Retina (tissue), 1 donor: ENCODE data around the gene SLC24A4.
"Not testable (repeated sequence)": the region's sequence is repeated elsewhere in the genome, so short reads cannot be mapped to it uniquely, and the experiment has no call there.

Experiments used
- DNase-seq: peaks from one replicate; pipeline ENCODE4 v3.0.0-alpha.2; 2016

SLC24A4 gene

GRCh38 chr14:92373336-92373735, 50.4 kb downstream of the SLC24A4 start:
- no peak for DNase-seq

GRCh38 chr14:92380131-92380530, 57.2 kb downstream of the SLC24A4 start:
- no peak for DNase-seq

GRCh38 chr14:92380582-92380981, 57.6 kb downstream of the SLC24A4 start:
- no peak for DNase-seq

GRCh38 chr14:92382677-92383076, 59.7 kb downstream of the SLC24A4 start:
- DNase-seq = no peak

- DNase-seq = peak; percentile 39
Observed at GRCh38 chr14:92383805-92384204, 60.8 kb downstream of the SLC24A4 start.

- no peak for DNase-seq
Observed at GRCh38 chr14:92384461-92385133, 61.6 kb downstream of the SLC24A4 start.

GRCh38 chr14:92385561-92385960, 62.6 kb downstream of the SLC24A4 start:
- DNase-seq = no peak

- DNase-seq = no peak
Observed at GRCh38 chr14:92386165-92386564, 63.2 kb downstream of the SLC24A4 start.

GRCh38 chr14:92386637-92387036, 63.7 kb downstream of the SLC24A4 start:
- no peak for DNase-seq

GRCh38 chr14:92387578-92387977, 64.6 kb downstream of the SLC24A4 start:
- no peak for DNase-seq

- DNase-seq = no peak
Observed at GRCh38 chr14:92389598-92390158, 66.7 kb downstream of the SLC24A4 start.

- no peak for DNase-seq
Observed at GRCh38 chr14:92391726-92392125, 68.8 kb downstream of the SLC24A4 start.

- no peak for DNase-seq
Observed at GRCh38 chr14:92392711-92393110, 69.7 kb downstream of the SLC24A4 start.

GRCh38 chr14:92397150-92397952, 74.4 kb downstream of the SLC24A4 start:
- DNase-seq = no peak

GRCh38 chr14:92397953-92398564, 75.1 kb downstream of the SLC24A4 start:
- DNase-seq = no peak

GRCh38 chr14:92398888-92399636, 76.1 kb downstream of the SLC24A4 start:
- DNase-seq = no peak

- no peak for DNase-seq
Observed at GRCh38 chr14:92400579-92401444, 77.8 kb downstream of the SLC24A4 start.

GRCh38 chr14:92401561-92401960, 78.6 kb downstream of the SLC24A4 start:
- DNase-seq = no peak

GRCh38 chr14:92402500-92402899, 79.5 kb downstream of the SLC24A4 start:
- DNase-seq = not testable (repeated sequence)

GRCh38 chr14:92404018-92404417, 81.1 kb downstream of the SLC24A4 start:
- DNase-seq = no peak

GRCh38 chr14:92404421-92404820, 81.5 kb downstream of the SLC24A4 start:
- DNase-seq = no peak

- no peak for DNase-seq
Observed at GRCh38 chr14:92404938-92405337, 82.0 kb downstream of the SLC24A4 start.
